GM12892 (cell line): ENCODE measurements around the gene KAT8.

Source experiments
- POLR2A ChIP-seq: IDR thresholded peaks from 2 replicates; pipeline ENCODE4 v1.6.1; 2011; ENCODE audit warnings: low read depth, low read length, control low read depth
- POLR2AphosphoS5 ChIP-seq: IDR thresholded peaks from 2 replicates; pipeline ENCODE4 v1.6.1; 2011; ENCODE audit warnings: low read depth, low read length, control low read depth
- TAF1 ChIP-seq: IDR thresholded peaks from 2 replicates; pipeline ENCODE4 v1.6.1; 2011; ENCODE audit warnings: low read depth, mild to moderate bottlenecking, control low read depth, low read length, borderline replicate concordance

GRCh38 chr16:31087481-31087880 lies 30.0 kb upstream of the KAT8 start:
- TF ChIP-seq POLR2A: no peak
- TF ChIP-seq POLR2AphosphoS5: no peak
- TF ChIP-seq TAF1: no peak
